Activated CD4-positive, alpha-beta memory T cell treated with anti-CD3 and anti-CD28 coated beads, Interleukin-2, amount 10 ng/mL, durations not matched to agents 7 days and 5 days (primary cell): Measurements from ENCODE around the gene CDC73. TPM values are rescaled to one million over a fixed set of nuclear protein-coding genes. Genes with fewer than 3 reads are reported as not detected.
A peak's percentile ranks its signal among the peaks of the same experiment; 100 is the strongest.
"Not testable (repeated sequence)": the region's sequence is repeated elsewhere in the genome, so short reads cannot be mapped to it uniquely, and the experiment has no call there.

Source experiments
- CTCF ChIA-PET: fragments of 350-600 bp; sonication (Branson Sonifier 250); formaldehyde crosslinking; loops from one replicate; lab custom pipeline; 2021; ENCODE audit warnings: antibody characterized with exemption, inconsistent platforms; lab: Charles Lee
- POLR2A ChIA-PET: fragments of 350-600 bp; sonication (Branson Sonifier 250); formaldehyde crosslinking; loops from one replicate; lab custom pipeline; 2021; ENCODE audit warnings: antibody characterized with exemption; lab: Charles Lee
- DNase-seq: peaks from one replicate; pipeline ENCODE4 v3.0.0-alpha.2; 2020
- H3K27ac Mint-ChIP-seq: one replicate; pipeline ENCODE4 v1.8.0; 2021; ENCODE audit warnings: mild to moderate bottlenecking, mixed read lengths
- H3K27me3 Mint-ChIP-seq: one replicate; pipeline ENCODE4 v1.8.0; 2021; ENCODE audit warnings: mixed read lengths
- H3K36me3 Mint-ChIP-seq: one replicate; pipeline ENCODE4 v1.8.0; 2021; ENCODE audit warnings: low read depth, mixed read lengths
- H3K4me1 Mint-ChIP-seq: one replicate; pipeline ENCODE4 v1.8.0; 2021; ENCODE audit warnings: mixed read lengths
- H3K4me3 Mint-ChIP-seq: one replicate; pipeline ENCODE4 v1.8.0; 2021; ENCODE audit warnings: mild to moderate bottlenecking, mixed read lengths
- H3K9me3 Mint-ChIP-seq: one replicate; pipeline ENCODE4 v1.8.0; 2021; ENCODE audit warnings: mixed read lengths
- total RNA-seq, 2 experiments: library from RNA; stranded (reverse); gene quantifications; one replicate each; pipeline ENCODE4 v1.2.3, GENCODE V29; 2021

Gene CDC73
- total RNA-seq, 2 experiments from 2014 or later: 62.0 to 64.9 TPM

DNA sequence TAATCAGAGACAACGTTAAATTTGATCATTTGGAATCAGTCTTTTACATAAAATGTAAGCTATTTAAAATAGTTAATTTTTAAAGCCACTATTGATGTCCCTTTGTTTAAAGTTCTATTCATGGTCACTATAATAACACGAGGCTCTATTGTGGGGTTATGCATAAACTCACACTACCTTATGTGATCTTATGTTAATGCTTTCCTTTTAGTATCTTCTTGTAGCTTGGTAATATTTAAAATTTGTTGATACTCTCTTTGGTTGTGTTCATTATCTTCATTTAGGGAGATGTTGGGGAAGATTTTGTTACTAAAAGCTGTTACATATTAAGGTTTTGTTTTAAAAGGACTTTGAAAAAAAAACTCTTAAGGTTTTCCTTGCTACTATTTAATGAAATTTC, 63.4 kb downstream of the CDC73 start:
- Mint-ChIP-seq H3K9me3 (no peaks in the 10 kb centered on the region), H3K36me3 (peaks cover 10% of the 10 kb centered on the region), H3K4me1 (peaks cover 31% of the 10 kb centered on the region), H3K27me3 (no peaks in the 10 kb centered on the region), H3K4me3 (peak overlapping the region; percentile 72), H3K27ac (peak overlapping the region; percentile 48)
- POLR2A ChIA-PET: interaction anchor here (1.2 to 4.2 kb wide), 8 partner anchors 63 to 355 kb away, joined by 4 to 26 read pairs (median 5); partner anchors contain the start of genes CDC73, RO60 and UCHL5
- CTCF ChIA-PET: interaction anchor here (0.6 to 2.2 kb wide), 3 partner anchors 62 to 1109 kb away, joined by 3 to 4 read pairs (median 3); no protein-coding TSS in a partner anchor
- DNase-seq: no peak

DNA sequence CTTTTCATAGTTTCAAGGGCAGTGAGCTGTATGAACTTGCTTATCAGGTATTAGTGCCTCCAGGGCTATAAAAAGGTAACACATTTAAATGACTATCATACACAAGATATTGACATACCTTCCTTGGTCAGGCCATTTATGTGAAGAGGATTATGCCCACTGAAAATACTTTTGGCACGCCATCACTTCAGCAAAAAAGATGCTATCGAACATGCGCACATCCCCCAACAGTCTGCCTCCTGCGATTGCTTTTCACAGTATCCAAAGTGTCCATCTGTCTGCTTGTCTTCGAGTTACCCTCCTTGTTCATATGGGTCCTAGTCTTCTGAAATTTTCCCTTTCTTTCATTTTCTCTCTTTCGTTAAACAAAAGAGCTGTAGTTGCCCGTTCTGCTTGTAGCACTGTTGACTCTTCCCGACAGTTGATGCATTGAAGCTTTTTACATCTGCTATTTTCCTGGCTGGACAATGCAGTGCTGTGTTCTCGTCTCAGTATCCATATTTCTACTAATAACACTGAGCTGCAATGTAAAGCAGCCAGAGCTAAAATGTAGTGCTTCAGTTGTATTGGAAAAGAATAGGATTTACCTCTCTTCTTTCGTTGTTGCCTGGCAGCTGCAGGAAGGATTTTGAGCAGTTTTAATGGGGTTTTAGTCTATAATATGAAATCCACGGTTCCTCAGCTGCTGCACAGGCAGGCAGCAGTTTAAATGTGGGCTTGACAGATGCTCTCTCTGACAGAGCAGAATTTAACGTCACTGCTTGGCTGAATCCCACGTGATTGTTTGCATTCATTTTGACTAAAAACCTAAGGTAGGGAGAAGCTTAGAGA, 64.3 kb downstream of the CDC73 start, which contains the start of gene B3GALT2:
B3GALT2 (minus strand) TSS at position 713 of the 831 bp plus-strand sequence. CDS start 5,051 bp downstream, outside the sequence.
- peak within 1 kb of the TSS; percentile 72 for H3K4me3 Mint-ChIP-seq
- ChIA-PET CTCF (interaction anchor here (0.6 to 1.2 kb wide), 3 partner anchors 53 to 1108 kb away, joined by 3 read pairs; no protein-coding TSS in a partner anchor), POLR2A (interaction anchor here (0.6 to 4.2 kb wide), 11 partner anchors 55 to 354 kb away, joined by 3 to 26 read pairs (median 4); partner anchors contain the start of genes CDC73, RO60 and UCHL5)
- no peaks in the 10 kb centered on the region for H3K9me3 Mint-ChIP-seq
- H3K27ac Mint-ChIP-seq: peak within 1 kb of the TSS; percentile 52
- DNase-seq: peak; percentile 30
- no peaks in the 10 kb centered on the region for H3K27me3 Mint-ChIP-seq
- H3K4me1 Mint-ChIP-seq: peaks cover 37% of the 10 kb centered on the region
- H3K36me3 Mint-ChIP-seq: peaks cover 13% of the 10 kb centered on the region

DNA sequence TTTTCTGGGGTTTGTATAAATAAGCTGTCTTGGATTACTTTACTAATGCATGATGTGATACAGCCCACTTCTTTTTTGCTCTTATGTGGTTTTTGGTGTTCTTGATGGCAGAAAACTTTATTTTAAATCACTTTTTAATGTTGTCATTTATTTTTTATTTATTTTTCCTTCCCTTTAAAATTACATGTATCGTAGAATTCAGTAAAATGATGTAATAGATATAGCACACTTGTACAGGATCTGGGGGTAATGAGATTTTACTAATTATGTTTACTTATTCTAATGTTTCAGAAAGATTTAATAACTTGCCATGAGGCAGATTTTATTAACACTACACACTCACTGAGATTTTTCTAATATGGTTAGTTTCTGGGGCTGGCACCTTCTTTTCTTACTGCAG, 65.3 kb downstream of the CDC73 start:
- peaks cover 3% of the 10 kb centered on the region for H3K9me3 Mint-ChIP-seq
- H3K27me3 Mint-ChIP-seq: no peaks in the 10 kb centered on the region
- DNase-seq: no peak
- peaks cover 34% of the 10 kb centered on the region for H3K4me1 Mint-ChIP-seq
- H3K4me3 Mint-ChIP-seq: peak overlapping the region; percentile 72
- POLR2A ChIA-PET: interaction anchor here (0.9 to 4.2 kb wide), 6 partner anchors 83 to 353 kb away, joined by 3 to 26 read pairs (median 8); no protein-coding TSS in a partner anchor
- peaks cover 13% of the 10 kb centered on the region for H3K36me3 Mint-ChIP-seq
- CTCF ChIA-PET: no interaction called here
- peak overlapping the region; percentile 52 for H3K27ac Mint-ChIP-seq

DNA sequence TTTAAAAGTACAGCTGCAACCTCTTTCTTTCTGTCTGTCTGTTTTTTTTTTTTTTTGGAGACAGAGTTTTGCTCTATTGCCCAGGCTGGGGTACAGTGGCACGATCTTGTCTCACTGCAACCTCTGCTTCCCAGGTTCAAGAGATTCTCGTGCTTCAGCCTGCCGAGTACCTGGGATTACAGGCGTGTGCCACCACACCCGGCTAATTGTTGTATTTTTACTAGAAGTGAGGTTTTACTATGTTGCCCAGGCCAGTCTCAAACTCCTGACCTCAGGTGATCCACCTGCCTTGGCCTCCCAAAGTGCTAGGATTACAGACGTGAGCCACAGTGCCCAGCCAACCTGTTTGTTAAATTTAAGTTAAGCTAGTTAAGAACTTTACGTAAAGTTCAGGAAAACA, 67.1 kb downstream of the CDC73 start:
- POLR2A ChIA-PET: interaction anchor here (1.7 kb wide), 1 partner anchor 351 kb away, joined by 5 read pairs; no protein-coding TSS in a partner anchor
- H3K9me3 Mint-ChIP-seq: peaks cover 11% of the 10 kb centered on the region
- H3K27me3 Mint-ChIP-seq, DNase-seq, CTCF ChIA-PET, H3K4me3 Mint-ChIP-seq, H3K27ac Mint-ChIP-seq: not testable (repeated sequence)
- peaks cover 26% of the 10 kb centered on the region for H3K36me3 Mint-ChIP-seq
- H3K4me1 Mint-ChIP-seq: peaks cover 32% of the 10 kb centered on the region

DNA sequence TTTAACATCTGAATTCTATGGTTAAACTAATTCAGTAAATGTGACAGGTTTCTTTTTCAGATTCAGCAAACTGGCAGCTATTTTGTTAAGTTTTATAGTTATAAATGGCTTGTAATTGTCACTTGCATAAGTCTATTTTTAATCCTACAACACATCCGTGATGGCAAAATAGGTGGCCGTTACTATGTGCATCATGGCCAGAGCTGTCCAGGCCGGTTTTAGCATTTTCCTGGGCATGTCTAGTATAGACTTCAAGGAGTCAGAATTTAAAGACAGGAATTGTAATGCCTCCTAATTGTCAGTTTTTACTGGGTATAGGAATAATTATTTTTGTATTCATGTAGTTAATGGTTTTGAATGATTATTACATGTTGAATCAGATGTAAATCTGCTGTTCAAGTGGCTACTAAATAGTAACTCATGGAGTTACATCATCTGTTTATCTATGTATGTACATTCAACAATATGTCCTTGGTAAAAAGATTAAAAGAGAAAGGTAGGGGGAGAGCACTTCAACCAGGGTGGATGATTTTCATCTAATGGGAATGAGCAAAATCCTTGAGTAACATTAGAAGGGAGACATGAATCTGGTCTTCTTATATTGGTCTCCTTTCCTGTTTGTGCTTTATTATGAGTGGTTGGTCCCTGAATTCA, 67.7 kb downstream of the CDC73 start:
- Mint-ChIP-seq H3K27ac (no peak overlapping the region), H3K27me3 (no peaks in the 10 kb centered on the region), H3K4me3 (no peak overlapping the region), H3K4me1 (peaks cover 32% of the 10 kb centered on the region), H3K36me3 (peaks cover 31% of the 10 kb centered on the region), H3K9me3 (peaks cover 11% of the 10 kb centered on the region)
- CTCF ChIA-PET: interaction anchor here (0.7 kb wide), 1 partner anchor 8 kb away, joined by 3 read pairs; no protein-coding TSS in a partner anchor
- no peak for DNase-seq
- POLR2A ChIA-PET: interaction anchor here (1.7 kb wide), 1 partner anchor 350 kb away, joined by 5 read pairs; no protein-coding TSS in a partner anchor

DNA sequence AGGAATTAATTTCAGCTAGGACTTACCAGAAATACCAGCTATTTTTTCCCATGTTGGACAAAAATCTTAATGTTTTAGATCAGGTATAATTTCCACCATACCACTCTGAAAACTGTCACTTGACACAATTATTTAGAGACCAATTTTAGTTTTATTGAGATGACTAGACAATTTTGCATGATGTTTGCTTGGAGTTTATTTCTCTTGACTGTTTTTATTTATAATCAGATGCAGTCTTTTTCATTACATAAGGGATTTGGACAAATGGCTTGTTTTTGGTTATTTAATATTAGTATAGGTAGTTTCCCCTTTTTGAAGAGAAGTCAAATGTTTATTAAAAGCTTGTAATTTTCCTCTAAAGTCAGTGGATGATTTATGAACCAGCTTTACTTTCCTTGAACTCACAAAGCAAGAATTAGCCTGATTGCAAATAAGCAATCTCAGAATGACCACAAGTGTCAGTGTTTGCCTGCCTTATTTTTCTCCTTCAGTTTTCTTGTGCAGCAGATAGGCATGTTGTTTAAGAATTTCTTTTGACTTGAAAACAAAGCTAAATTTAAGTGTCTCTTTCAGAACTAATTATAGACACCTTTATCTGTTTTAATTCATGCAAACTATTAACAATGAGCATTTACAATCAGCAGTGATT, 68.4 kb downstream of the CDC73 start:
- no peaks in the 10 kb centered on the region for H3K27me3 Mint-ChIP-seq
- POLR2A ChIA-PET: interaction anchor here (1.7 kb wide), 1 partner anchor 350 kb away, joined by 5 read pairs; no protein-coding TSS in a partner anchor

DNA sequence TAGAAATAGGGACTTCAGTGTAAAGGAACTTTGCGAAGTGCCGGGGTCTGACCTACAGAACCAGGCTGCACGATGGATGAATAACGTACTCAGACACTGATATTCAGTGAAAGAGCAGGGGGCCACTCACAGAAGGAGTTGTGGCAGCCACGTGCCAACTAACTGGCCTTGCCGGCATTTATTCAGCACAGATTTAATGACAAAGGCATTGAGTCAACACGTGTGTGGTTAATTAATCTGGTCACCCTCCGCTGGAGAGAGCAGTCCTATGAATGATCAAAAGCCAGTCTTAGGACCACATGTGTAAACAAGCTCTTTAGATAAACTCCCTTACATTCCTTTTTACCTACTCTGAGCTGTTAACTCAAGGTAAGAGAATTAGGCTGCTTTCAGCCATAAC, 70.8 kb downstream of the CDC73 start:
- peaks cover 13% of the 10 kb centered on the region for H3K9me3 Mint-ChIP-seq
- ChIA-PET CTCF (no interaction called here), POLR2A (no interaction called here)
- peaks cover 18% of the 10 kb centered on the region for H3K4me1 Mint-ChIP-seq
- no peak for DNase-seq
- H3K36me3 Mint-ChIP-seq: peaks cover 49% of the 10 kb centered on the region
- H3K27me3 Mint-ChIP-seq: no peaks in the 10 kb centered on the region
- H3K27ac Mint-ChIP-seq: no peak overlapping the region
- no peak overlapping the region for H3K4me3 Mint-ChIP-seq

More for the DNA sequence above, 68.4 kb downstream of the CDC73 start:
- CTCF ChIA-PET: interaction anchor here (0.7 to 0.8 kb wide), 2 partner anchors 8 to 43 kb away, joined by 3 read pairs; no protein-coding TSS in a partner anchor
- H3K4me1 Mint-ChIP-seq: peaks cover 32% of the 10 kb centered on the region
- no peak for DNase-seq
- H3K27ac Mint-ChIP-seq: no peak overlapping the region
- no peak overlapping the region for H3K4me3 Mint-ChIP-seq
- peaks cover 13% of the 10 kb centered on the region for H3K9me3 Mint-ChIP-seq
- peaks cover 34% of the 10 kb centered on the region for H3K36me3 Mint-ChIP-seq

DNA sequence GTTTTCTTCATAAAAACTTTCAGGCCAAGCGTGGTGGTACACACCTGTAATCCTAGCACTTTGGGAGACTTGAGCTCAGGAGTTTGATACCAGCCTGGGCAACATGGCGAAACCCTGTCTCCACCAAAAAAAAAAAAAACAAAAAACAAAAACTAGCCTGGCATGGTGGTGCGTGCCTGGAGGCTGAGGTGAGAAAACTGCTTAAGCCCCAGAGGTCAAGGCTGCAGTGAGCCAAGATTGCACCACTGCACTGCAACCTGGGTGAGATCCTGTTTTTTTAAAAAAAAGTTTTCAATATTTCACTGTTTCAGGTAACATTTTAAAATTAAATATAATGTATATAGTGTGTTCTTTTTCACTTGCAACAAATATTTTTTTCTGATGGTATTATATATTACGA, 78.1 kb downstream of the CDC73 start:
- H3K36me3 Mint-ChIP-seq: peaks cover 51% of the 10 kb centered on the region
- ChIA-PET CTCF (interaction anchor here (0.7 kb wide), 1 partner anchor 210 kb away, joined by 3 read pairs; no protein-coding TSS in a partner anchor), POLR2A (no interaction called here)
- H3K4me1 Mint-ChIP-seq: peaks cover 6% of the 10 kb centered on the region
- DNase-seq: no peak
- H3K9me3 Mint-ChIP-seq: peaks cover 1% of the 10 kb centered on the region
- no peak overlapping the region for H3K4me3 Mint-ChIP-seq
- H3K27ac Mint-ChIP-seq: no peak overlapping the region
- no peaks in the 10 kb centered on the region for H3K27me3 Mint-ChIP-seq

DNA sequence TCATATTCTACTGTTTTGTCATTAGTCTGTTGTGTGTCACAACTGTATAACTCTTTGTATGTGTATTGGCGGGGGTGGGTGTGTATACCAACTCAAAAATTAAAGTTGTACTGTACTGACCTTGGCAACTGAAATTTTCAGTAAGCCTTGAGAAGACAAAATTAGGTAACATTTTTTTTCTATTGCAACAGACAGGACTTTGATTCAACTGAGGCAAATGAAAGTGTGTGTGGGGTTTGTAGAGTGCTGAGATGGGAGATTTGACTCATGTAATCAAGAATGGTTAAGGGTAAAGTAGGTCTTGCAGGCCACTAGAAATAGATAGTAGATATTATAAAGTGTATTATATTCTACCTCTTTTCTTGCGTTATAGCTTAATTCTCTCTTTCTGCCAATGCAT, 79.2 kb downstream of the CDC73 start:
- Mint-ChIP-seq H3K36me3 (peaks cover 53% of the 10 kb centered on the region), H3K27ac (no peak overlapping the region), H3K4me3 (no peak overlapping the region), H3K4me1 (peaks cover 6% of the 10 kb centered on the region), H3K9me3 (no peaks in the 10 kb centered on the region), H3K27me3 (no peaks in the 10 kb centered on the region)
- no peak for DNase-seq
- POLR2A ChIA-PET: no interaction called here
- CTCF ChIA-PET: no interaction called here

DNA sequence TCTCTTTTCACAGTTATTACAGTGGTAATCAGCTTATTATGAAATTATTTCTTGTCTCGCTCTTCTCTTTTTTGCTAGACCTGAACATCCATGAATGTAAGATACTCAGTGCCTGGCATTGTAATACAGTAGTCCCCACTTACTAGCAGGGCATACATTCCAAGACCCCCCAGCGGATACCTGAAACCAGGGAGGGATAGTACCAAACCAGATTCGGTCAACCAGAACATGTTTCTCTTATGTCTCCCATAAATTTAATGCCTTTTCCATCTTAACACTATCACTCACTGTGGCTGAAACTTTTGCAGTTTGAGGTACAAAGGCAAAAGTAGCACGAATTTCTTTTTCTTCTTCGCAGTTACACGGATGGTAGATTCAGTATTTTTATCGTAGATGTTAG, 89.2 kb downstream of the CDC73 start:
- H3K4me1 Mint-ChIP-seq: peaks cover 18% of the 10 kb centered on the region
- H3K36me3 Mint-ChIP-seq: peaks cover 88% of the 10 kb centered on the region
- H3K27ac Mint-ChIP-seq: no peak overlapping the region
- ChIA-PET POLR2A (no interaction called here), CTCF (no interaction called here)
- H3K4me3 Mint-ChIP-seq: no peak overlapping the region
- peaks cover 21% of the 10 kb centered on the region for H3K9me3 Mint-ChIP-seq
- no peak for DNase-seq
- H3K27me3 Mint-ChIP-seq: no peaks in the 10 kb centered on the region

DNA sequence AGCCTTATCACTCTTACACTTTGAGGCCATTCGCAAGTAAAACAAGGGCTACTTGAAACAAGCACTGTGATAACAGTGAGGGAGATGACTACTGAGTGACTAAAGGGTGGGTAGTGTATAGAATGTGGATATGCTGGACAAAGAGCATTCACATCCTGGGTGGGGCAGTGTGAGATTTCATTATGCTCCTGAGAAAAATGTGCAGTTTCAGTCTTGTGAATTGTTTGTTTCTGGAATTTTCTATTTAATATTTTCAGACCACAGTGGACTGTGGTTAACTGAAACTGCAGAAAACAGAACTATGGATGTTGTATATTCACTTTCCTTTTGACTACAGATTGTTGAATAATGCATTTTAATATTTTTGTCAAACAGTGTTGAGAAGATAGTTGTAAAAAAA, 89.7 kb downstream of the CDC73 start:
- peaks cover 88% of the 10 kb centered on the region for H3K36me3 Mint-ChIP-seq
- no peaks in the 10 kb centered on the region for H3K27me3 Mint-ChIP-seq
- H3K4me3 Mint-ChIP-seq: no peak overlapping the region
- DNase-seq: no peak
- POLR2A ChIA-PET: no interaction called here
- CTCF ChIA-PET: no interaction called here
- peaks cover 21% of the 10 kb centered on the region for H3K9me3 Mint-ChIP-seq
- peaks cover 18% of the 10 kb centered on the region for H3K4me1 Mint-ChIP-seq
- H3K27ac Mint-ChIP-seq: peak overlapping the region; percentile 48

DNA sequence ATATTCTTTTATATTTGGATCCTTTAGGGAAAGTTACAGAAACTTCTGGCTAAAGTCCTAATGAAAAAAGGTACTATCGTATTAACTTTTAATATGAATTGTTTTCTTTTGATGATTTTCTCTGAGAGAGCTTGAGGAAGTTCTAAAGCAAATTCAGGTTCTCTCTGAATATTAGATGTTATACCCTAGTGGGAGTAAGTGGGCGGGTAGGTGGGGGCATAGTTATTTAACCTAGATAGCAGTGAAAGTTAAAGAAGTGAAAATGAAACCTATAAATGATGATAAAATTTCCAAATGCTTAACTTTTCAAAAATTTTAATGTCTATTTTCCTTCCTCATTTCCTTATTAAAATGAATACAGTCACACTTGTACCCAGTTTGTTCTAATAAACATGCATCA, 90.8 kb downstream of the CDC73 start:
- Mint-ChIP-seq H3K4me3 (no peak overlapping the region), H3K36me3 (peaks cover 88% of the 10 kb centered on the region), H3K27me3 (no peaks in the 10 kb centered on the region), H3K27ac (no peak overlapping the region), H3K9me3 (peaks cover 11% of the 10 kb centered on the region), H3K4me1 (peaks cover 18% of the 10 kb centered on the region)
- no peak for DNase-seq
- CTCF ChIA-PET: no interaction called here
- POLR2A ChIA-PET: no interaction called here
